Osteoblast (primary cell): ENCODE results near the gene MYH1. TPM values are rescaled to one million over a fixed set of nuclear protein-coding genes. Genes with fewer than 3 reads are reported as not detected.

Experiments used
- DNase-seq: peaks from one replicate; pipeline ENCODE4 v3.0.0; 2011; ENCODE audit warnings: low spot score, mixed read lengths; ENCODE audit not compliant: insufficient read length; ENCODE audit errors: missing footprints
- H2AFZ ChIP-seq: 2 replicates; pipeline ENCODE4 v1.6.0; 2011; ENCODE audit warnings: mild to moderate bottlenecking, low read length
- H3K27ac ChIP-seq: 2 replicates; pipeline ENCODE4 v1.5.1; 2011; ENCODE audit warnings: mild to moderate bottlenecking, low read depth, low read length, moderate library complexity
- H3K27me3 ChIP-seq: 2 replicates; pipeline ENCODE4 v1.6.0; 2012; ENCODE audit warnings: mild to moderate bottlenecking, control low read depth, inconsistent platforms, low read length, moderate library complexity; ENCODE audit not compliant: insufficient read depth
- H3K36me3 ChIP-seq: 2 replicates; pipeline ENCODE4 v1.5.1; 2011; ENCODE audit warnings: mild to moderate bottlenecking, low read length, control low read depth, moderate library complexity; ENCODE audit not compliant: insufficient read depth
- H3K4me1 ChIP-seq: 2 replicates; pipeline ENCODE4 v1.5.1; 2011; ENCODE audit warnings: mild to moderate bottlenecking, low read length, control low read depth, moderate library complexity; ENCODE audit not compliant: insufficient read depth
- H3K4me2 ChIP-seq: 2 replicates; pipeline ENCODE4 v1.6.0; 2011; ENCODE audit warnings: mild to moderate bottlenecking, low read length; ENCODE audit not compliant: insufficient read depth
- H3K4me3 ChIP-seq: fragments of 200-600 bp; sonication (generic); 3 replicates; pipeline ENCODE4 v1.5.1; 2012; ENCODE audit warnings: mild to moderate bottlenecking, low read length, inconsistent platforms; ENCODE audit not compliant: insufficient read depth
- H3K79me2 ChIP-seq: 2 replicates; pipeline ENCODE4 v1.6.0; 2012; ENCODE audit warnings: mild to moderate bottlenecking, low read length, control low read depth, inconsistent platforms; ENCODE audit not compliant: insufficient read depth
- H3K9me3 ChIP-seq: 2 replicates; pipeline ENCODE4 v1.5.1; 2011; ENCODE audit warnings: low read depth, low read length, control low read depth
- H4K20me1 ChIP-seq: 2 replicates; pipeline ENCODE4 v1.6.0; 2012; ENCODE audit warnings: mild to moderate bottlenecking, low read length, control low read depth; ENCODE audit not compliant: insufficient read depth
- total RNA-seq: library from RNA; depleted of rRNA; stranded (reverse); fragments of >200 nt; gene quantifications from 2 replicates; pipeline ENCODE4 v1.2.3, GENCODE V29; 2012
- TF ChIP-seq, protein P1 (sequence below): IDR thresholded peaks from 2 replicates; pipeline ENCODE4 v1.5.1; 2011; ENCODE audit warnings: mild to moderate bottlenecking, low read depth, low read length, moderate library complexity; ENCODE audit errors: extremely low read depth

Gene MYH1
- total RNA-seq, 1 donor: not detected

DNA sequence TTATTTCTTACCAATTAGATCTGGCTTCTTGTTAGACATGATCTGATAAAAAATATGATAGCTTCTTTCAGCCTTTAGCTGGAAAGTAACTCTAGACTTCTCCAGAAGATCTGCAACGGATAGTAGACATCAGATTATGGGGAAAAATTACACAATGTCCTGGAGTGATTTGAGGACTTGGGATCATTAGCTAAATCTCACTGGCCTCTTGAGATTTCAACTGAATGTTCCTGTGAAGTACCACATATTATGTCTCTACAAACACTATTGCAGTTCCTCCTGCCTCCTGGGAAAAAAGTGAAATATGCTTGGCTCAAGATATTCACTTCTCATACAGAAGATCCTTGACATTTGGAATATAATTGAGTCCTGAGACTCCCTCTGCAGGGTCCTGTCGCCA is 5.5 kb downstream of the MYH1 start:
- Histone ChIP-seq H3K4me2 (no peak overlapping the region), H3K27me3 (no peaks in the 10 kb centered on the region), H2AFZ (no peak overlapping the region), H3K4me1 (no peaks in the 10 kb centered on the region), H4K20me1 (no peaks in the 10 kb centered on the region), H3K36me3 (no peaks in the 10 kb centered on the region), H3K9me3 (peaks cover 3% of the 10 kb centered on the region), H3K27ac (no peak overlapping the region), H3K79me2 (no peaks in the 10 kb centered on the region), H3K4me3 (no peak overlapping the region)
- TF ChIP-seq, protein P1, sequence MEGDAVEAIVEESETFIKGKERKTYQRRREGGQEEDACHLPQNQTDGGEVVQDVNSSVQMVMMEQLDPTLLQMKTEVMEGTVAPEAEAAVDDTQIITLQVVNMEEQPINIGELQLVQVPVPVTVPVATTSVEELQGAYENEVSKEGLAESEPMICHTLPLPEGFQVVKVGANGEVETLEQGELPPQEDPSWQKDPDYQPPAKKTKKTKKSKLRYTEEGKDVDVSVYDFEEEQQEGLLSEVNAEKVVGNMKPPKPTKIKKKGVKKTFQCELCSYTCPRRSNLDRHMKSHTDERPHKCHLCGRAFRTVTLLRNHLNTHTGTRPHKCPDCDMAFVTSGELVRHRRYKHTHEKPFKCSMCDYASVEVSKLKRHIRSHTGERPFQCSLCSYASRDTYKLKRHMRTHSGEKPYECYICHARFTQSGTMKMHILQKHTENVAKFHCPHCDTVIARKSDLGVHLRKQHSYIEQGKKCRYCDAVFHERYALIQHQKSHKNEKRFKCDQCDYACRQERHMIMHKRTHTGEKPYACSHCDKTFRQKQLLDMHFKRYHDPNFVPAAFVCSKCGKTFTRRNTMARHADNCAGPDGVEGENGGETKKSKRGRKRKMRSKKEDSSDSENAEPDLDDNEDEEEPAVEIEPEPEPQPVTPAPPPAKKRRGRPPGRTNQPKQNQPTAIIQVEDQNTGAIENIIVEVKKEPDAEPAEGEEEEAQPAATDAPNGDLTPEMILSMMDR: no peak
- DNase-seq: no peak

DNA sequence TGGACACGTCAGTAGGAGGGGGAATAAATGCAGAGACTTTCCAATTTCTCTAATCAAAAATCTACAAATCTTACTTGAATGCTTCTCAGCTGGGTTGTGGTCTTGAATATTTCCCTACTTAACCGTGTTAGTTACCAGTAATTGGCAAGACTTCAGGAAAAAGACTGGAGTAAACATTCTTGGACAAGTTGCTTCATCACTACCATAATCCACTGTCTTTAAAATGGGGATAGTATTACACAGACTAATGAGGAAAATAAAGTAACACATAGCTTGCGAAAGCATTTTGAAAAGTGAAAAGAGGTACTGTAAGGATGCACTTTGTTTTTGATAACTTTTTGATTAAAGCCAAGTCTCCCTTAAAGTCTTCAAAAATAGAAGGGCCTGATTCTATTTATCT is 18.4 kb downstream of the MYH1 start:
- H3K27me3 ChIP-seq: no peaks in the 10 kb centered on the region
- H4K20me1 ChIP-seq: no peaks in the 10 kb centered on the region
- H3K4me2 ChIP-seq: no peak overlapping the region
- no peak overlapping the region for H3K27ac ChIP-seq
- DNase-seq: no peak
- no peaks in the 10 kb centered on the region for H3K79me2 ChIP-seq
- no peaks in the 10 kb centered on the region for H3K4me1 ChIP-seq
- H3K36me3 ChIP-seq: no peaks in the 10 kb centered on the region
- H2AFZ ChIP-seq: no peak overlapping the region
- no peaks in the 10 kb centered on the region for H3K9me3 ChIP-seq
- H3K4me3 ChIP-seq: no peak overlapping the region
- TF ChIP-seq, protein P1: no peak

DNA sequence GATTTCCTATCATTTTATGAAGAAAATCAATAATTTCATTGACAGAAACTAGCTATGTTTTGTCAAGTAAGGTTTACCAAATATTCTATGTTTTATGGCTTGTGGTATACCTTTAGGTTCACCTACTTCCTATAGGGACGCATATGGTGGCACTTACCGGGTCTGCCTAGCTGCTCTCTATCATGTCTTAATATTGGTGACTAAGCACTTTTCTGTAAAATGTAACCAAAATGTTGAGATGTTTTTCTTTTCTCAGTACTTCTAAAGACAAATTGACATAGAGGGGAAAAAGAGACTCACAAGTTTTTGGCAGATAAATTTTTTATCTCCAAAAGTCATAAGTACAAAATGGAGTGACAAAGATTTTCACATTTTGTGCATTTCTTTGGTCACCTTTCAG is 26.3 kb downstream of the MYH1 start:
- TF ChIP-seq, protein P1: no peak
- Histone ChIP-seq H3K4me2 (no peak overlapping the region), H2AFZ (no peak overlapping the region), H3K4me3 (no peak overlapping the region), H3K79me2 (no peaks in the 10 kb centered on the region), H3K4me1 (no peaks in the 10 kb centered on the region), H3K27me3 (no peaks in the 10 kb centered on the region), H3K36me3 (no peaks in the 10 kb centered on the region), H3K9me3 (no peaks in the 10 kb centered on the region), H3K27ac (no peak overlapping the region), H4K20me1 (no peaks in the 10 kb centered on the region)
- no peak for DNase-seq

DNA sequence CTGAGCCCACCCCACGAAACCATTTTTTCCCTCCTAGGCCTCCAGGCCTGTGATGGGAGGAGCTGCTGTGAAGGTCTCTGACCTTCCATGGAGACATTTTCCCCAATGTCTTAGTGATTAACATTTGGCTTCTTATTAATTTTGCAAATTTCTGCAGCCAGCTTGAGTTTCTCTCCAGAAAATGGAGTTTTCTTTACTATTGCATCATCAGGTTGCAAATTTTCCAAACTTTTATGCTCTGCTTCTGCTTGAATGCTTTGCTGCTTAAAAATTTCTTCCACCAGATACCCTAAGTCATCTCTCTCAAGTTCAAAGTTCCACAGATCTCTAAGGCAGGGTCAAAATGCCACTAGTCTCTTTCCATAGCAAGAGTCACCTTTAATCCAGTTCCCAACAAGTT is 36.1 kb downstream of the MYH1 start:
- Histone ChIP-seq H3K27me3 (no peaks in the 10 kb centered on the region), H3K27ac (no peak overlapping the region), H3K4me3 (no peak overlapping the region), H3K9me3 (peaks cover 2% of the 10 kb centered on the region), H3K36me3 (no peaks in the 10 kb centered on the region), H4K20me1 (no peaks in the 10 kb centered on the region), H3K4me2 (no peak overlapping the region), H2AFZ (no peak overlapping the region), H3K4me1 (no peaks in the 10 kb centered on the region), H3K79me2 (no peaks in the 10 kb centered on the region)
- TF ChIP-seq, protein P1: no peak
- DNase-seq: no peak
